ENCODE measurements around the gene THSD7B. TPM values are rescaled to one million over a fixed set of nuclear protein-coding genes. Genes with fewer than 3 reads are reported as not detected.

The THSD7B gene
- total and polyA plus RNA-seq, 3 donors from 2014 or later = 0.87 to 2.1 (median 1.1) TPM

DNA sequence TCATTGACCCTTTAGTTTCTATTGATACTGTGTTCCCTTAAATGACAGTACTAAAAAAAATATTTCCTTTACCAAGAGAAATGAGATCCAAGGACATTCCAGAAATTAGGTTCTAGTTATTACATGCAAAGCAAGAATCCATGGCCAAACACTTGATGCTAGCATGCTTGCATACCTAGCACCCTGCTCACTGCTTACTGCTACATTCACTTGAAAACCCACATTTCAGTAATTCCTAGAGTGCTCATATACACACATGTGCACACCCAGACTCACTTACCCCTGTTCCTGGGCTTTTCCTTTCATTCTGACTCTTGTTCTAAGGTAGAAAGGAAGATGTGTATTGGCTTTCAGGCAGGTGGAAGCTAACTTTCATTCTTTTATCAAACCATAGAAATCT lies 395.9 kb downstream of the THSD7B start:
- Histone ChIP-seq H3K4me3 (no peak overlapping the region), H3K36me3 (ENCODE audit: low read depth, missing control alignments) (no peaks in the 10 kb centered on the region), H3K27ac (no peak overlapping the region), H3K9me3 (no peaks in the 10 kb centered on the region), H3K27me3 (no peaks in the 10 kb centered on the region), H3K4me1 (no peaks in the 10 kb centered on the region)
- no peak for DNase-seq
- intact Hi-C loops (cut with DNase I; ENCODE audit: low total_unique reads) = no loop called here
- TF ChIP-seq CTCF (IDR thresholded peaks at IDR 0.05) = no peak
- TF ChIP-seq POLR2A (IDR thresholded peaks at IDR 0.05) = no peak

DNA sequence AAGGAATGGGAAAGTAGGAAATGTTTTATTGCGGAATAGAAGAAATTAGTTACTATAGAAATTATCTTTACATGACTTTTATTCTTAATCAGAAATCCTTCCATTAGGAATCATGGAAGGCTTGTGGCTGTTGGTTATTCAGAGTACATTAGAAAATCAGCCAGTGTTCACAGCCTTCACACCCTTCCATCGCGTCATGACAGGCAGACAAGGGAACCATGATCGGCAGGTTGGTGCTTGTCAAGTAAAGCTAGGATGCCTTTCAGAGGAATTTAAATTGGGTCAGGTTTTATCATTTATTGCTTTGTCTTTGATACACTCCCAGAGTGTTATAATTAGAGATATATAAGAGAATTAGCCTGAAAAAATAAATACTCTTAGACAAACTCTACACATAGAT lies 400.6 kb downstream of the THSD7B start:
- Histone ChIP-seq H3K4me3 (no peak overlapping the region), H3K4me1 (no peaks in the 10 kb centered on the region), H3K36me3 (ENCODE audit: low read depth, missing control alignments) (no peaks in the 10 kb centered on the region), H3K27me3 (no peaks in the 10 kb centered on the region), H3K27ac (no peak overlapping the region), H3K9me3 (no peaks in the 10 kb centered on the region)
- intact Hi-C loops (cut with DNase I; ENCODE audit: low total_unique reads) = no loop called here
- no peak for DNase-seq
- TF ChIP-seq POLR2A (IDR thresholded peaks at IDR 0.05) = no peak
- no peak for TF ChIP-seq CTCF (IDR thresholded peaks at IDR 0.05)
- WGBS, 2 donors = 89 to 95% methylated on average over 4 of the region's 4 CpGs

- Histone ChIP-seq H3K27ac (no peak overlapping the region), H3K36me3 (ENCODE audit: low read depth, missing control alignments) (no peaks in the 10 kb centered on the region), H3K4me3 (no peak overlapping the region), H3K27me3 (no peaks in the 10 kb centered on the region), H3K4me1 (no peaks in the 10 kb centered on the region), H3K9me3 (no peaks in the 10 kb centered on the region)
- WGBS, 2 donors = 90 to 91% methylated on average over 3 of the region's 3 CpGs
- TF ChIP-seq POLR2A (IDR thresholded peaks at IDR 0.05) (no peak), CTCF (IDR thresholded peaks at IDR 0.05) (no peak)
- intact Hi-C loops (cut with DNase I; ENCODE audit: low total_unique reads) = no loop called here
- no peak for DNase-seq
Measured at GRCh38 chr2:137167651-137168050, 402.3 kb downstream of the THSD7B start.

GRCh38 chr2:137168552-137168951 lies 403.2 kb downstream of the THSD7B start:
- WGBS, 2 donors = 84 to 88% methylated on average over 4 of the region's 4 CpGs
- TF ChIP-seq POLR2A (IDR thresholded peaks at IDR 0.05) (no peak), CTCF (IDR thresholded peaks at IDR 0.05) (no peak)
- Histone ChIP-seq H3K4me1 (no peaks in the 10 kb centered on the region), H3K9me3 (no peaks in the 10 kb centered on the region), H3K27ac (no peak overlapping the region), H3K27me3 (no peaks in the 10 kb centered on the region), H3K36me3 (ENCODE audit: low read depth, missing control alignments) (no peaks in the 10 kb centered on the region), H3K4me3 (no peak overlapping the region)
- intact Hi-C loops (cut with DNase I; ENCODE audit: low total_unique reads) = no loop called here
- no peak for DNase-seq

DNA sequence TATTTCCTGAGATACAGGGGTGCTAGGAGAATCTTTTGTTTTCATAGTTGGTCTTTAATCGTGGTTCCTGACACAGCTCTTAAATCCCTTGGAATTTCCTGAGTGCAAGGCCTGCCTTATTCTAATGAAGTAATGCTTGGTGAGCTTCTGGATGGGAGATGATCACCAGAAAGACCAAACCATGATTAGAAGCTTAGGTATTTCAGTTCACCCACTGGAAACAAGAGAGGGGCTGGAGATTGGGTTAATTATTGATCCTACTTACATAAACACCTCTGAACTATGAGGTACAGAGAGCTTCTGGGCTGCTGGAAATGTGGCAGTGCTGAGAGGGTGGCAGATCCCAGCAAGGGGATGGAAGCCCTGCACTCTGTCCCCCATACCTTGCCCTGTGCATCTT lies 406.8 kb downstream of the THSD7B start:
- 64 to 69% methylated on average over 1 of the region's 1 CpG for WGBS, 2 donors
- no peak for DNase-seq
- Histone ChIP-seq H3K27ac (no peak overlapping the region), H3K9me3 (no peaks in the 10 kb centered on the region), H3K4me3 (no peak overlapping the region), H3K27me3 (no peaks in the 10 kb centered on the region), H3K4me1 (no peaks in the 10 kb centered on the region), H3K36me3 (ENCODE audit: low read depth, missing control alignments) (no peaks in the 10 kb centered on the region)
- TF ChIP-seq CTCF (IDR thresholded peaks at IDR 0.05) (no peak), POLR2A (IDR thresholded peaks at IDR 0.05) (no peak)
- intact Hi-C loops (cut with DNase I; ENCODE audit: low total_unique reads) = no loop called here
